ENCODE measurements around the gene HPGD. TPM values are rescaled to one million over a fixed set of nuclear protein-coding genes. Genes with fewer than 3 reads are reported as not detected.

Gene HPGD
- total RNA-seq, 1 experiment from 2014 or later = 1.2 TPM

GRCh38 chr4:174516794-174517193 lies 5.5 kb downstream of the HPGD start:
- in situ Hi-C loops (cut with HindIII; ENCODE audit: low pct_unique_long_range_greater_than_20kb, low sequenced_read_pairs) = no loop called here
- H3K36me3 ChIP-seq (ENCODE audit: control insufficient read depth, insufficient read depth, low read length) = no peaks in the 10 kb centered on the region
- intact Hi-C loops (cut with micrococcal nuclease; ENCODE audit: unreplicated experiment) = no loop called here
- no peaks in the 10 kb centered on the region; the same call in 1 of the 2 replicates for H3K4me1 ChIP-seq (ENCODE audit: control insufficient read depth, insufficient read depth, low read length)
- no peak overlapping the region for H3K27ac ChIP-seq (ENCODE audit: low read length)
- POLR2A ChIA-PET = no interaction called here
- H3K9me3 ChIP-seq (ENCODE audit: control insufficient read depth, insufficient read depth, low read depth, low read length) = no peaks in the 10 kb centered on the region
- peaks cover 3% of the 10 kb centered on the region for H3K27me3 ChIP-seq (ENCODE audit: control insufficient read depth, insufficient read depth, low read length)
- DNase-seq (ENCODE audit: low read depth, low spot score) (no peak), ATAC-seq (no peak)
- no TSS peak for BruUV-seq (replicated peaks)
- CTCF ChIA-PET = no interaction called here
- no peak overlapping the region for H3K4me3 ChIP-seq (ENCODE audit: low read depth in 2 of 2, low read length in 2 of 2)
- no peak for TF ChIP-seq SIN3A (IDR thresholded peaks at IDR 0.05; ENCODE audit: borderline replicate concordance, insufficient read depth, low read depth, low read length)
- no peak for TF ChIP-seq POLR2AphosphoS5 (IDR thresholded peaks at IDR 0.05; ENCODE audit: low read depth, low read length)
- TF ChIP-seq TCF7L2 (IDR thresholded peaks at IDR 0.05; ENCODE audit: low read depth, low read length) = no peak
- no peak for TF ChIP-seq REST (IDR thresholded peaks at IDR 0.05; ENCODE audit: insufficient read depth in 1 of 2, low read depth in 2 of 2, low read length in 1 of 2)
- TF ChIP-seq CTCF (IDR thresholded peaks at IDR 0.05) = no peak

GRCh38 chr4:174516345-174516744 lies 5.9 kb downstream of the HPGD start:
- intact Hi-C loops (cut with micrococcal nuclease; ENCODE audit: unreplicated experiment) (no loop called here), in situ Hi-C loops (cut with HindIII; ENCODE audit: low pct_unique_long_range_greater_than_20kb, low sequenced_read_pairs) (no loop called here)
- DNase-seq (ENCODE audit: low read depth, low spot score) = no peak
- ATAC-seq = no peak
- ChIA-PET POLR2A (no interaction called here), CTCF (no interaction called here)
- H3K9me3 ChIP-seq (ENCODE audit: control insufficient read depth, insufficient read depth, low read depth, low read length) = no peaks in the 10 kb centered on the region
- no peak overlapping the region for H3K4me3 ChIP-seq (ENCODE audit: low read depth in 2 of 2, low read length in 2 of 2)
- H3K4me1 ChIP-seq (ENCODE audit: control insufficient read depth, insufficient read depth, low read length) = no peaks in the 10 kb centered on the region; the same call in 1 of the 2 replicates
- H3K27me3 ChIP-seq (ENCODE audit: control insufficient read depth, insufficient read depth, low read length) = peaks cover 2% of the 10 kb centered on the region; the same call in 1 of the 2 replicates
- no peaks in the 10 kb centered on the region for H3K36me3 ChIP-seq (ENCODE audit: control insufficient read depth, insufficient read depth, low read length)
- no peak overlapping the region for H3K27ac ChIP-seq (ENCODE audit: low read length)
- no TSS peak for BruUV-seq (replicated peaks)
- TF ChIP-seq SIN3A (IDR thresholded peaks at IDR 0.05; ENCODE audit: borderline replicate concordance, insufficient read depth, low read depth, low read length) (no peak), REST (IDR thresholded peaks at IDR 0.05; ENCODE audit: insufficient read depth in 1 of 2, low read depth in 2 of 2, low read length in 1 of 2) (no peak), POLR2AphosphoS5 (IDR thresholded peaks at IDR 0.05; ENCODE audit: low read depth, low read length) (no peak), CTCF (IDR thresholded peaks at IDR 0.05) (no peak), TCF7L2 (IDR thresholded peaks at IDR 0.05; ENCODE audit: low read depth, low read length) (no peak)

Data from Panc1 (cell line).